Mononuclear cell (primary cell): ENCODE measurements around the gene BPIFB4. TPM values are rescaled to one million over a fixed set of nuclear protein-coding genes. Genes with fewer than 3 reads are reported as not detected.
"Not testable (repeated sequence)": the region's sequence is repeated elsewhere in the genome, so short reads cannot be mapped to it uniquely, and the experiment has no call there.

Source experiments
- H3K27me3 ChIP-seq: 2 replicates; pipeline ENCODE4 v1.6.0; 2011; ENCODE audit warnings: low read length, control low read depth; ENCODE audit not compliant: insufficient read depth
- H3K4me1 ChIP-seq: 2 replicates; pipeline ENCODE4 v1.5.1; 2011; ENCODE audit warnings: mild to moderate bottlenecking, low read length, control low read depth; ENCODE audit not compliant: insufficient read depth
- H3K4me3 ChIP-seq: 2 replicates; pipeline ENCODE4 v1.5.1; 2011; ENCODE audit warnings: mild to moderate bottlenecking, low read length, moderate library complexity
- H3K9me3 ChIP-seq: 2 replicates; pipeline ENCODE4 v1.5.1; 2011; ENCODE audit warnings: low read depth, mild to moderate bottlenecking, control low read depth, low read length
- total RNA-seq: library from RNA; depleted of rRNA; stranded (reverse); fragments of >200 nt; gene quantifications from one replicate; pipeline ENCODE4 v1.2.3, GENCODE V29; 2012

Gene BPIFB4
- total RNA-seq, 1 donor = not detected

DNA sequence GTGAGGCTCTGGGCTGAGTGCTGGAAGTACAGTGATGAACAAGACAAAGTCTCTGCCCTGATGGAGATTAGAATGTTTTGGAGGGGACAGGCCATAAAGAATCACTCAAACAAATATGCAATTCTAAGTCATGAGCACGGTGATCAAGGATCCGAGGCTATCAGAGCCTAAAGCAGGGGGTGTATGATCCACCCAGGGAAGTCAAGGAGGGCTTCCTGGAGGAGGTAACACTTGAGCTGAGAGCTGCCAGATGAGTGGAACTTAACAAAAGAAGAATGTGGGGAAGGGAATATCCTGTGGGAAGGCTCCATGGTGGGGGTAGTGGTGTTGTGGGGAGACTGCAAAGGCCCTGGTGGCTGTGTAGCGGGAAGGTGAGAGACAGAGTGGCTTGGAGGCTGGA is 12.2 kb downstream of the BPIFB4 start:
- Histone ChIP-seq H3K4me3 (no peak overlapping the region), H3K4me1 (no peaks in the 10 kb centered on the region), H3K9me3 (no peaks in the 10 kb centered on the region), H3K27me3 (no peaks in the 10 kb centered on the region)

DNA sequence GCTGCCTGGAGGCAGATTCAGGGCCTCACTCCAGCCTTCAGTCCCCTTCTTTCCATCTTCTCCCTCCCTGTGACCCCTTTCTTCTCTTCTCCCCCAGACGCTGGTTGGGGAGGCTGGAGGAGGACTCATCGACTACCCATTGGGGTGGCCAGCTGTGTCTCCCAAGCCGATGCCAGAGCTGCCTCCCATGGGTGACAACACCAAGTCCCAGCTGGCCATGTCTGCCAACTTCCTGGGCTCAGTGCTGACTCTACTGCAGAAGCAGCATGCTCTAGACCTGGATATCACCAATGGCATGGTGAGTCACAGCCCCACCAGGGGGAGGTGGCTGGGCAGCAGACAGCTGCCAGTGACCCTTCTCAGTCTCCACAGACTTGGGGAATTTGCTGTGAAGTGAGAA is 12.9 kb downstream of the BPIFB4 start:
- H3K4me1 ChIP-seq = no peaks in the 10 kb centered on the region
- H3K9me3 ChIP-seq = no peaks in the 10 kb centered on the region
- H3K4me3 ChIP-seq = no peak overlapping the region
- no peaks in the 10 kb centered on the region for H3K27me3 ChIP-seq

DNA sequence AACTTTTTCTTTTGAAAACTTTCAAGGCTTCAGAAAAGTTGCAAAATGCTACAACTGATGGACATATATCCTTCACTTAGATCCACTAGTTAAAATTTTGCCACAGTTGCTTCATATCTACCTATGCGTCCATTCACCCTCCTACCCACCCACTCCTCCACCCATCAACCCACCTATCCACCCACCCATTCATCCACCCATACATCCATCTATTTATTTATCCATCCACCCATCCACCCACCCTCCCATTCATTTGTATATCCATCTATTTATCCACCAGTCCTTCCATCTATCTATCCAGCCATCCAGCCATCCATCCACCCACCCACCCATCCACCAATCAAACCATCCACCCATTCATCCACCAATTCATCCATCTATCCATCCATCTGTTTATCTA is 13.6 kb downstream of the BPIFB4 start:
- H3K4me1 ChIP-seq = no peaks in the 10 kb centered on the region
- H3K9me3 ChIP-seq = no peaks in the 10 kb centered on the region
- no peak overlapping the region for H3K4me3 ChIP-seq
- H3K27me3 ChIP-seq = no peaks in the 10 kb centered on the region

DNA sequence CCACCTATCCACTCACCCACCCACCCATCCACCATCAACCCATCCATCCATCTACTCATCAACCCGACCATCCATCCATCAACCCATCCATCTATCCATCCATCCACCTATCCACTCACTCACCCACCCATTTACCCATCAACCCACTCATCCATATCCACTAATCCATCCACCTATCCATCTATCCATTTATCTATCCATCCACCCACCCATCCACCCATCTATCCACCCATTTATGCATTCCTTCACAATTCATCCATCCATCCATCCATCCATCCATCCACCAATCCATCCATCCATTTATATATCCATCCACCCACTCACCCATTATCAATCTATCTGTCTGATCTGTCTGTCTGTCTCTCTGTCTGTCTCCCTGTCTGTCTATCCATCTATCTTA is 14.1 kb downstream of the BPIFB4 start:
- H3K9me3 ChIP-seq = no peaks in the 10 kb centered on the region
- no peak overlapping the region for H3K4me3 ChIP-seq
- no peaks in the 10 kb centered on the region for H3K27me3 ChIP-seq
- no peaks in the 10 kb centered on the region for H3K4me1 ChIP-seq

DNA sequence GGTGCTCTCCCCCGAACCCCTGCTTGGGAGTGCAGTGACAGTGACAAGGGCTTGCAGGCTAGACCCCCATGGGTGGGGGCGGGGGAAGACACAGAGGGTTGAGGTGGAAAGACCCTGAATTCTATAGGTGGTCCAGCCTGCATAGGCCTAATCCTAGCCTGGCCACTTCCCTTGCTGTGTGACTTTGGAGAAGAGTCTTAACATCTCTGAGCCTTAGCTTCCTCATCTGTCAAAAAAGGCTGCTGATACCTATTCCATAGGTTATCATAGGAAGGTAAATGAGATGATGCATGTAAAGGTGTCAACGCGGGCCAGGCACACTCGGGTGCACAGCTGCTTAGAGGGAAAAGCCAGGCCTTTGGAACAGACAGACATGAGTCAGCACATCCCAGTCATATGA is 15.8 kb downstream of the BPIFB4 start:
- Histone ChIP-seq H3K4me3 (no peak overlapping the region), H3K27me3 (no peaks in the 10 kb centered on the region), H3K4me1 (no peaks in the 10 kb centered on the region), H3K9me3 (no peaks in the 10 kb centered on the region)

DNA sequence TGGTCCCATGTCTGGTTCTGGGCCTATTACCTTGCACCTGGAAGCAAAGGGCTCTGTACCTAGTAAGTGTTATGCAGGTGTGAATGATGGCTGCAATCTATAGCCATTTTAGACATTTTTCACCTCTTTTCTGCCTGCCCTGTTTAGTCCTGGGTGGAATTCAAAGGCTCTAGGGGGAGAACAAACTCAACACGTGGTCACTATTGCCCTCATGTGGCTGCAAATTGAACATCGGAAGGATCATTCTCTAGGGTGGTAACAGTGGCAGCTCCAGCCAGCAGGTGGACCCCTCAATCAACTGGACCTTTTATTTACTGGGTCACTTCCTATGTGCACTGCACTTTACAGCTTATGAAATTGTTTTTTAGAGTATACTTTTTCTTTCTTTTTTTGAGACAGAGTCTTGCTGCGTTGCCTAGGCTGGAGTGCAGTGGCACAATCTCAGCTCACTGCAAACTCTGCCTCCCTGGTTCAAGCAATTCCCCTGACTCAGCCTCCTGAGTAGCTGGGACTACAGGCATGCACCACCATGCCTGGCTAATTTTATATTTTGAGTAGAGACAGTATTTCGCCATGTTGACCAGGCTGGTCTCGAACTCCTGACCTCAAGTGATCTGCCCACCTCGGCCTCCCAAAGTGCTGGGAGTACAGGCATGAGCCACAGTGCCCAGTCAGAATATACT is 16.6 kb downstream of the BPIFB4 start:
- H3K9me3 ChIP-seq = not testable (repeated sequence)

DNA sequence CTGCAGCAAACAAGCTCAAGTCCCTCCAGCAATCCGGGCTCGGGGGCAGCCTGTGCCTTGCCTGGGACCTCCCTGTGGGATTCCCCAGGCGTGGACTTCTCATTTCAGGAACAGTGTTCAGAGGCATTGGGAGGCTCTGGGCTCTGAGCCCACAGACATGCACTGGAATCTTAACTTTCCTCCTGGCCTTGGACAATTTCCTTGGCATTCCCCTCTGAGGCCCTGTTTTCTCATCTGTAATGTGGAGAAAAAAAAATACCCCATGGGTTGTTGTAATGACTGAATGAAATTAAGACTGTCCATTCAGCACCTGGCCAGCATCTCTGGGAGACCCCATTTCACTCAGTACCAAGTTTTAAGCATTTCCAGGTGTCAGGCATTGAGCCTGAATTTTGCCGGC is 17.6 kb downstream of the BPIFB4 start:
- H3K4me1 ChIP-seq = no peaks in the 10 kb centered on the region
- H3K4me3 ChIP-seq = no peak overlapping the region
- H3K9me3 ChIP-seq = no peaks in the 10 kb centered on the region
- no peaks in the 10 kb centered on the region for H3K27me3 ChIP-seq

More for the DNA sequence above, 16.6 kb downstream of the BPIFB4 start:
- H3K4me3 ChIP-seq, H3K27me3 ChIP-seq, H3K4me1 ChIP-seq: not testable (repeated sequence)

DNA sequence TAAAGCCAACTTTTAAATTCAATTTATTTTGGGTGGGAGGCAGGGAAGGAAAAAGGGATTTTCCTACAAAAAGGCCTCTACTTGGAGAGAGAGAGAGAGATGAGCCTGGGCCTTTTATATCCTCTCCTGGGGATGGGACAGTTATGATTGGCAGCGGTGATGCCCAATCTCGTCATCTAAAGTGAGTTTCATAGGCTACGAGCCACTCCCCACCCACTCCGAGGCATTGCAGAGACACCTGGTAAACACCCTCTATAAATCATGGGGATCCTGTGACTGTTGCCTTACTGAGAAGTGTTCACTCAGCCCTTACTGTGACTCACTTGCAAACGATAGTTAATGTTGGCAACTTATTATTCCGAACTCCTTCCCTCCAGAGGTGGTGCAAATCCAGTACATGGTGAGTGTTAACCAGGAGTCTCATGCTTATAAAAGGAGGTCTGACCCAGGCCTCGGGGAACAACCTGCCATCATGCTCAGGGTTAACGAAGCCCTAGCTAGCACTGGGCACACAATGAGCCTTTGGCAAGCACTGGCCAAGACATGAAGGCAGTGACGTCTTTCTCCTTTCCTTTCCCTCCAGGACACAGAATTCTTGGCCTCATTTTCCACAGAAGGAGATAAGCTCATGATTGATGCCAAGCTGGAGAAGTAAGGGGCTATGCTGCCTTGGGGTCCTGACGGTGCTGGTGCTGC is 20.5 kb downstream of the BPIFB4 start:
- Histone ChIP-seq H3K27me3 (no peaks in the 10 kb centered on the region), H3K4me3 (no peak overlapping the region), H3K4me1 (no peaks in the 10 kb centered on the region), H3K9me3 (no peaks in the 10 kb centered on the region)

DNA sequence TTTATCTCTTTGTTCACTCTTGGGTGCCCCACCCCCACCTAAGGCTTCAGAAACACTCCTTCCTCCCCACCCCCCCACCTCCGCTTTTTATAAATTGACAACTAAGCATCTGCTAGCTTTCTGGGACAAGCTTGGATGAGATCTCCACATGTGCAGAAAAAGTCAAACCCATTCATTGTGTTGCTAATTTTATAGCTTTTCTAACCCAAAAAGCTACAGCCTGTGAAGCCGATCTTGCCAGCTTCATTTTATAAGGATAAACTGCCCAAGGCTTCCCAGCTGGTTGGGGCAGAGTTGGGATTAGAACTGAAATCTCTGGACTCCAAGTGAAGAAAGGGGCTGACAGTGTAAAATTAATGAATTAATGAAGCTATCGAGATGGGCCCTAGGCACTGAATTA is 24.1 kb downstream of the BPIFB4 start:
- no peaks in the 10 kb centered on the region for H3K4me1 ChIP-seq
- H3K27me3 ChIP-seq = no peaks in the 10 kb centered on the region
- no peaks in the 10 kb centered on the region for H3K9me3 ChIP-seq
- H3K4me3 ChIP-seq = no peak overlapping the region

DNA sequence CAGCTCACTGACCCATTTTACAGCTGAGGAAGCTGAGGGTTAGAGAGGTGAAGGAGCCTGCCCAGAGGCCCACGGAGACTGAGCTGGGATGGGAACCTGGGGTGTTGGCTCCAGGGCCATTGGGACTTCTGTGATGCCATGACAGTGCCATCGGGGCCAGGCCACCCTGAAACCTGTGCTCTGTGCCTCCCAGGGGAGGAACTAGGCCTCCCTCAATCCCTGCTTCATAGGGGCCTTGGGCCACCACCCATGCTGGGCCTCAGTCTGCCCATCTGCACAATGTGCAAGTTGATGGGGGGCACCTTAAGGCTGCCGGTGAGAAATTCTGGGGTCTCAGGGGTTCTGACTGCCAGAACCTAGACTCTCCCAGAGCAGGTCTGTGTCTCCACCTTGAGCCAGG is 24.9 kb downstream of the BPIFB4 start:
- Histone ChIP-seq H3K27me3 (no peaks in the 10 kb centered on the region), H3K4me3 (no peak overlapping the region), H3K4me1 (no peaks in the 10 kb centered on the region), H3K9me3 (no peaks in the 10 kb centered on the region)

DNA sequence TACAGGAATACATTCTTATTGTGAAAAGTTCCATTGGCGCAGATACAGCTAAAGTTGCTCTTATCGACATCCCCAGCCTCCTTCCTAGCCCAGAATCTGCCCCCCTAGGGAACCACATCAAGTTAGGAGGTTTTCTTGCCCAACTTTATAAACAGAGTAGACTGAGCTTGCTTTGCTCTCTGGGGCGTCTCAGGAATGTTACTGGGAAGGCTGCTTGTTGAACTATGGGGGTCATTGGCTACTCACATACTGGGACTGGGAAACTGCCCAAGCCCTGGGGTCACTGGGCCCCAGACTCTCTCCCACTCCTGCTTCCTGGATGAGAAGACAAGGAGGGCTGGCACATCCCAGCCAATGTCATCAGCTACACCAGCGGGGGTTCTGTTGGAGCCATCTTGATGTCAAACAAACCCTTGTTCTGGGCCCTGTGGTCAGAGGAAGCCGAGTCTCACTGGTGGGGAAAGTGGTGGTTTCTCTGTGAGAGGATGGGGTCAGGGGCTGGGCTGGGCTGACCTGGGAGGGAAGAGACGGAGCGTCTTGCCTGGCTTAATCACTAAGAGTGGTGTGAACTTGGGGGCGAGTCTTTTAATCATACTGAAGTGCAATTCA is 26.0 kb downstream of the BPIFB4 start:
- H3K9me3 ChIP-seq = no peaks in the 10 kb centered on the region
- H3K4me3 ChIP-seq = no peak overlapping the region
- H3K27me3 ChIP-seq = no peaks in the 10 kb centered on the region
- no peaks in the 10 kb centered on the region for H3K4me1 ChIP-seq

DNA sequence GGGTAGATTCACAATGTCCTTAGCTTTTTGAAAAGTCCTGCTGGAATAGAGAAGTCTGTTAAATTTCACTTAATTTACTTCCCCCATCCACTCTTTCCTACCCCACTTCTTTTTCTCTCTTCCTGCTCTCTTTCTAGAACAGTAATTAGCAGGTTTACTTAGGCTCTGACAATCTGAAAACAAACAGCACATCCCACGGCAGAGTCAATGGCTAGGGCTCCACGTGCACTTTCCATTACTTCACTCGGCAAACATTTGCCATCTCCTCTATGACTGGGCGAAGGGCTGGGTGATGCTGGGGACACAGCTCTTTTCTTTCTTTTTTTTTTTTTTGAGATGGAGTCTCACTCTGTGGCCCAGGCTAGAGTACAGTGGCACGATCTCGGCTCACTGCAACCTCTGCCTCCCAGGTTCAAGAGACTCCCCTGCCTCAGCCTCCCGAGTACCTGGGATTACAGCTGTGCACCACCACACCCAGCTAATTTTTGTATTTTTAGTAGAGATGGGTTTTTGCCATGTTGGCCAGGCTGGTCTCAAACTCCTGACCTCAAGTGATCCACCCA is 26.7 kb downstream of the BPIFB4 start:
- H3K4me3 ChIP-seq = not testable (repeated sequence)

DNA sequence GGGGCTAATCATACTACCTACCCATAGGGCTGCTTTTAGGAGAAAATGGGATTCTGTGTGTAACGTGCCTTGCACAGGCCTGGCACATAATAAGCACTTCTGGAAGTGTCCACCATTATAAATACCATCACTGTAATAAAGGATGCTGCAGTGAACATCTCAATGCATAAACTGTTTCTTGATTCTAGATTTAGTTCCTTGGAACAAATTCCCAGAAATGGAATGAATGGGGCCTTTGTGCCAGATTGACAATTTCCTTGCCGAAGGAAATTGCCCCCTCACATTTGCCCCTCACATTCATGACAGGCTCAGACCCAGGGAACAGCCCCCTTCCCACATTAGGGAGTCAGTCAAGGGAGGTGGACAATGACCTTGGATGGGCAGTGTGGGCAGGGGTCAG is 29.2 kb downstream of the BPIFB4 start:
- no peaks in the 10 kb centered on the region for H3K27me3 ChIP-seq
- no peak overlapping the region for H3K4me3 ChIP-seq
- H3K9me3 ChIP-seq = no peaks in the 10 kb centered on the region
- H3K4me1 ChIP-seq = no peaks in the 10 kb centered on the region

More for the DNA sequence above, 26.7 kb downstream of the BPIFB4 start:
- not testable (repeated sequence) for H3K27me3 ChIP-seq, H3K4me1 ChIP-seq, H3K9me3 ChIP-seq

DNA sequence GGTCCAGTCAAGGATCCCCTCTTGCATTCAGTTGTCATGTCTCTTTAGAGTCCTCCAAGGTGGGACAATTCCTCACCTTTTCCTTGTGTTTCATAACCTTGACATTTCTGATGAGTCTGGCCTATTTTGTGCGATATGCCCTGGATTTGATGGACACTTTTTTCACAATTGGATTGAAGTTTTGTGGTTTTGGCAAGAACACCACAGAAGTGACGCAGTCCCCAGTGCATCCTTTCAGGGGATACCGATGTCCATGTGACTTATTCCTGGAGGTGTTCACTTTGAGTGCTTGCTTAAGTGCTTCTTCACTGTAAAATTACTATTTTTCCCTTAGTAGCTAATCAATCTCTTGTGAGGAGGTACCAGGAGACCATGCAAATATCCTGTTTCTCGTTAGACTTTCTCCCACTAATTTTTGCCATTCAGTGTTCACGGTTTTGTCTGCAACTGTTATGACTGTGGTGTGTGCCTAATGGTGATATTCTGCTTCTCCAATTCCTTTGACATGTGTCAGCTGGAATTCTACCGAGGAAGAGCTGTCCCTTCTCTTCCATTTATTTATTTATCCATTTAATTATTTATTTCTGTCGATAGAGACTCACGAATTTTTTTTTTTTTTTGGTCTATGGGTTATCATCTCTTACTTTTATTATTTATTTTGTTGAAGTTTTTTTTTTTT is 30.8 kb downstream of the BPIFB4 start:
- H3K27me3 ChIP-seq = no peaks in the 10 kb centered on the region
- H3K4me3 ChIP-seq = no peak overlapping the region
- H3K9me3 ChIP-seq = no peaks in the 10 kb centered on the region
- H3K4me1 ChIP-seq = no peaks in the 10 kb centered on the region

DNA sequence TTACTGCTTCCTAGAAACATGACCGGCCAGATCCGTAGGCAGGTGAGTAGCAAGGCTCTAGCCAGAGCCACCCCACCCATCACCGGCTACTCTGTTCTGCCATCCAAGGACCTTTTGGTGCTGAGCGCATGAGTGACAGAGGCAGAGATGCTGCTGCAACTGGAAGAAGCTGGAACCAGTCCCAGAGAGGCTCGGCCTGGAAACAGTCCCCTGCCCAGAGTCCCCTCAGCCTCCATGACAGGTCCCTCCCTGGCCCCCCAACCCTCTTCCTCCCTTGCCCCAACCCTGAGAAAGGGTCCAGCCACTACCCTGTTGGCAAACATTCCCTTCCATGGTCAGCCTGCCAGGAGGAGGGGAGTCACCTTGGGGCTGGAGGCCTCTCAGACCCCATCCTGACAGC is 31.9 kb downstream of the BPIFB4 start:
- no peak overlapping the region for H3K4me3 ChIP-seq
- H3K9me3 ChIP-seq = no peaks in the 10 kb centered on the region
- H3K27me3 ChIP-seq = no peaks in the 10 kb centered on the region
- H3K4me1 ChIP-seq = no peaks in the 10 kb centered on the region
